GM12872 (cell line): Measurements from ENCODE around the gene MYO5A.

Experiments used
- CTCF ChIP-seq: IDR thresholded peaks from 3 replicates; pipeline ENCODE4 v1.5.1; 2011; ENCODE audit warnings: low read depth, mild to moderate bottlenecking, low read length, moderate library complexity; ENCODE audit not compliant: insufficient read depth

Gene MYO5A

GRCh38 chr15:52324109-52324508 is 204.6 kb downstream of the MYO5A start:
- TF ChIP-seq CTCF, result no peak

DNA sequence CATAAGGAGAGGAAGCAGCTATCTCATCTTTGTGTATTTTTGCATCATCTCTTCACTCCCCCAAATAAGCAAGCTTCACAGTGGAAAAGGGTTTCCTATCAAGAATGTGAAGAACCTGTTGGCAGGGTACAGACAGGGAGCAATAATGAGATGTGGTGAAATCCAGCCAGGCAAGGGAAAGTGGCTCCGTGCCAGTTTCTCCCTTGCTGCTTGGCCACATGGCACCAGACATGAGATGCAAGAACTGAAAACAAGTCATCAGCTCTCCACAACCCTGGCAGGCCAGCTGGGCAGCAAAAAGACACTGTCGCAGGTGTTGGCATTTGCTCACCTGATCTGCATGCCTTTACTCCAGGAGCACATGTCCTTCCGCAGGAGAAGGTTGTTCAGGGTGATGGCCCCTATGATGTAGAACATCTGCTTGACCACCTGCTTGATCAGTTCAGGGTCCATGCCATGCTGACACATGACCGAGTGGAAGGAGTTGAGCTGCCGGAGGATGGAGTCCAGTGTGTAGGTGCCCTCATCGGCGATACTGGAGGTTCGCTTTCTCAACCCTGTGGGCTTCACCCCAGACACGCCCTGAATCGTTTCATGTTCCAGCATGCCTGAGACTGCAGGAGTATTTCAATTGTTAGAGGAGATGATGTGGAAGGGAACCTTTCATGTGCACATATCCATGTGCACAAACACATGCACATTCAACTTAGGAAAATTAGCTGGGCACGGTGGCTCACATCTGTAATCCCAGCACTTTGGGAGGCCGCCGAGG is 209.8 kb downstream of the MYO5A start:
- TF ChIP-seq CTCF, result no peak

DNA sequence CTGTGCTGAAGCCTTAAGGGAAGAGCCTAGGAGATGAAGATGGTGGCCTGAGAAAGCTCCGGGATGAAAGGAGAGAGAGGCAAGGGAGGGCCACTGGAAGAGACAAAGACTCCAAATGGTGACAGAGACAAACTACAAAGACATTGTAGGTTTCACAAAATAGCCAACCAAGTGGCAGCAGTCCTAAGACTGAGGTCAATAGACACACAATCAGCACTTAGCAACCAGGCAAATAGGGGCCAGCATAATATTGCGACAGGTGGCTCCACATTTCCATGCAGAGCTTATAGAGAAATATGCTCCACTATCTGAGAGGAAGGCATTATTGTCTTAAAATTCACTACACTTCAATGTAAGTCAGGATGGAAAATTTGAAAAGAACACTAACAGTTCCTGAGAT is 211.0 kb downstream of the MYO5A start:
- TF ChIP-seq CTCF, result no peak

DNA sequence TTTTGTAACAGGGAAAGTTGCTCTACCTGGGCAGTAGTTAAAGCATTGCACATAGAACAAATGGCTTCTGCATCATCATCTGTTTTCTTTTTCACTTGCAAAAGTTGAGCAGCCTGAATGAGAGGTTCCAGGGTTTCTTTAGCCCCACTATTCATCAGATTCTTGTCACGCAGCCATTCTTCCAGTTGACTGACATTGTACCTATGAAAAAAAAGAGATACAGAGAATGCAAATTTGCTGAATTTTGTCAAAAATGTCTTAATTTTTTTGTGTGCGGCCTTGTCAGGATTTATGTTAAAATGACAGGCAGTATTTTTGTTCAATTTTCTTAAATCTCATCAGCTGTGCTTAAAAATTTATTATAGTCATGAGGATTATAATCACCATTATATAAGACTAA is 211.7 kb downstream of the MYO5A start:
- no peak for TF ChIP-seq CTCF

DNA sequence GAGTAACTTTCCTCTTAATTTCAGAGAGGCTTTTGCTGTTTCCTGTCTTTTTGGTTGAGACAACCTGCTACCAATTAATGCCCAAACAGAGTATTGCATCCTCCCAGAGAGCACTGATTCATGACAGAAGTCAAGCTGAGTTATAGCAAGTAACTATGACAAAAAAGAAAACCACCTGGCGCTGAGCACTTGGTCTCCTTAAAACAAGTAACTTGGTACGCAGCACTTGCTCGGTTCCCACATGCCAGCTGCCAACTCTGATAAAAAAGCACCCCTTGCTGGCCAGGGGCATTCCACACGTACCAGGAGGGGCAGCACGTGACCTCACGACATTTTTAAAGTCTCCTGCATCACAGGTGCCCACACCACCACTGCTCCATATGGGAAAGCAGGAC is 219.5 kb downstream of the MYO5A start:
- no peak for TF ChIP-seq CTCF

DNA sequence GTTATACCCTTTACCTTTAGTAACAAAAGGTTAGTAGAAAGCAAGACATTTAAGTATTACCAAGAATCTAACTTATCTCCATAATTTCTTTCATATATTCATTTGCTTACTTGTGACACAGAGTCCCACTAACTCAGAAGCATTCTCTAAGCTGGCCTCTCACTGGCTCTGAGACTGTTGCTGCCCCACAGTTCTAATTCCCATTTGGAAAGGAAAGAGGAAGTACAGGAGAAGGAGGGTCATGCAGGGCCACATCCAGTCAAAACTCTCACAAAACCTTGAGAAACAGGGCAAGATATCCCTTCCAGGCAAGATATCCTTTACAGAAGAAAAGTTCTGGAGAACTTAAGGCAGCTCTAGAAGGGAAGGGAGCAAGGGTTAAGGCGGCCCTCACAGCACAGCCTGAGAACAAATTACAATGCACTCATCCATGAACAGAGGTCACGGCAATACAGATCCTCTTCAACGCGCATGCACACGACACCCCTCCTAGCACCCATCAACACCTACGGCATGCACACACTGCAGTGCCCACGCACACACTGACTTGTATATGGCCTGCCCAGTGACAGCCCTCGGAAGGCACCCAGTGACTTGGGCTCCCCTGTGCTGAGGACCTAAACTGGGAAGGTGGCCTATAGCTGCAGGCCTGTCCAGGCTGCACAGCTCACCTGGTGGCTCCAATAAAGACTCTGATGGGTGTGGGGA is 220.1 kb downstream of the MYO5A start:
- no peak for TF ChIP-seq CTCF

GRCh38 chr15:52307847-52308246 is 220.8 kb downstream of the MYO5A start:
- TF ChIP-seq CTCF, result no peak
